HUDEP-2 (cell line): Measurements from ENCODE around the gene ARNT2.
"Not testable (repeated sequence)": the region's sequence is repeated elsewhere in the genome, so short reads cannot be mapped to it uniquely, and the experiment has no call there.

Experiments used
- DNase-seq, 76 experiments: peaks; one replicate each; lab custom pipeline; 2025; ENCODE audit not compliant: unreplicated experiment in 76 of 76; lab: John Stamatoyannopoulos, UW

The ARNT2 gene

GRCh38 chr15:80639168-80639555 lies 235.0 kb downstream of the ARNT2 start:
- DNase-seq: no peak

GRCh38 chr15:80640531-80641121 lies 236.4 kb downstream of the ARNT2 start:
- no peak for DNase-seq

- no peak for DNase-seq
Observed at GRCh38 chr15:80641384-80641783, 237.2 kb downstream of the ARNT2 start.

GRCh38 chr15:80643431-80643951 lies 239.3 kb downstream of the ARNT2 start:
- no peak for DNase-seq

GRCh38 chr15:80645494-80646065 lies 241.4 kb downstream of the ARNT2 start:
- DNase-seq: no peak

GRCh38 chr15:80647424-80647823 lies 243.2 kb downstream of the ARNT2 start:
- DNase-seq: not testable (repeated sequence)
